GM21447 (cell line): ENCODE measurements around the gene BCL2L1.
A peak's percentile ranks its signal among the peaks of the same experiment; 100 is the strongest.

ENCODE experiments used
- ATAC-seq: cut with Tn5 transposase; IDR thresholded peaks from one replicate; pipeline ENCODE4 v1.9.1; 2021; ENCODE audit not compliant: unreplicated experiment

The BCL2L1 gene

GRCh38 chr20:31694842-31695593 is 27.6 kb downstream of the BCL2L1 start:
- no peak for ATAC-seq

- ATAC-seq, result no peak
Measured at GRCh38 chr20:31693987-31694661, 28.5 kb downstream of the BCL2L1 start.

DNA sequence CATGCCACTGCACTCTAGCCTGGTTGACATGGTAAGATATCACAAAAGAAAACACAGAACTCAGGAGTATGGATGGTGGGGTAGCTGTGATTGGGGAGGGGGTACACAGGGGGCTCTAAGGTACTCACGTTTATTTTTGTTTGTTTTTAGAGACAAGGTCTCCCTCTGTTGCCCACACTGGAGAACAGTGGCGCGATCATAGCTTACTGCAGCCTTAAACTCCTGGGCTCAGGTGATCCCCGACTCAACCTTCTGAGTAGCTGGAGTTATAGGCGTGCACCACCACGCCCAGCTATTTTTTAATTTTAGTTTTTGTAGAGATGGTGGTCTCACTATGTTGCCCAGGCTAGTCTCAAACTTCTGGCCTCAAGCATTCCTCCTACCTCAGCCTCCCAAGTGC is 29.3 kb downstream of the BCL2L1 start:
- ATAC-seq, result no peak

GRCh38 chr20:31691646-31692275 is 30.9 kb downstream of the BCL2L1 start:
- peak; percentile 73 for ATAC-seq

DNA sequence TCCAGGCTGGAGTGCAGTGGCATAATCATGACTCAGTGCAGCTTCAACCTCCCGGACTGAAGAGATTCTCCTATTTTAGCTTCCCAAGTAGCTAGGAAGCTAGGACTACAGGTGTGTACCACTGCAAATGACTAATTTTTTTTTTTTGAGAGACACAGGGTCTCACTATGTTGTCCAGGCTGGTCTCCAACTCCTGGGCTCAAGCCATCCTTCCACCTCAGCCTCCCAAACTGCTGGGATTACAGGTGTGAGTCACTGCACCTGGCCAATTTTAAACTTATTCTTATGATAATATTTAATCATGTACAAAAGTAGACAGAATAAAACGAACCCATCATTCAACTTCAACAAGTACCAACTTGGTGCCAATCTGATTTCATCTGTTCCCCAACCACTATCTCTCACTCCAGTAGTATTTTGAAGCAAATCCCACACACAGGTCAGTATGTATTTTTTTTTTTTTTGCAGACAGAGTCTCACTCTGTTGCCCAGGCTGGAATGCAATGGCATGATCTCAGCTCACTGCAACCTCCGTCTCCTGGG is 32.5 kb downstream of the BCL2L1 start:
- ATAC-seq, result no peak

DNA sequence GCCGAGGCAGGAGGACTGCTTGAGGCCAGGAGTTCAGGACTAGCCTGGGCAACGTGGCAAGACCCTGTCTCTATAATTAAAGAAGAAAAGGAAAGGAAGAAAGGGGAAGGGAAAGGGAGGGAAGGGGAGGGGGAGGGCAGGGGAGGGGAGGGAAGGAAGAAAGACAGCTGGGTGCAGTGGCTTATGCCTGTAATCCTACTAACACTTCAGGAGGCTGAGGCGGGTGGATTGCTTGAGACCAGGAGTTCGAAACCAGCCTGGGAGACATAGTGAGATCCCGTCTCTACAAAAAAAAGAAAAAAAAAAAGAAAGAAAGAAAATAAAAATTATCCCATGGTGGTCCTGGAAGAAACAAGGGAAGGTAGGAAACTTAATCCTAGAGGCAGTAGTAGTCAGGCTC is 33.5 kb downstream of the BCL2L1 start:
- ATAC-seq, result no peak

DNA sequence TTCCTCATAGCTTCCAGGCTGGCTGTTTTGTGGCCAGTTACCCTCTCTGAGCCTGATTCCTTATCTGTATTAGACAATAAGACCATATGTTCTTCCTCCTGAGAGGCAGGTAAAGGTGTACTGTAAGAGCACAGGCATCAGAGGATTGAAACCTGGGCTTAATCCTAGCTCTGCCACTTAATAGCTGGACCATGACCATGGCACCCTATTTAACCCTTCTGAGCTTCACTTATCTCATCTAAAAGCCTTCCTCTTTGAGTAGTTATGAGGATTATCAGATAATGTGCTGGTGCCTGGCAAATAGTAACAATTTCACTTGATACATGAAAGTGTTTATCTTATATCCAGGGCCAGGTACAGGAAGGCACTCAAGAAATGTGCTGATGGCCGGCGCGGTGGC is 34.9 kb downstream of the BCL2L1 start:
- ATAC-seq, result no peak

DNA sequence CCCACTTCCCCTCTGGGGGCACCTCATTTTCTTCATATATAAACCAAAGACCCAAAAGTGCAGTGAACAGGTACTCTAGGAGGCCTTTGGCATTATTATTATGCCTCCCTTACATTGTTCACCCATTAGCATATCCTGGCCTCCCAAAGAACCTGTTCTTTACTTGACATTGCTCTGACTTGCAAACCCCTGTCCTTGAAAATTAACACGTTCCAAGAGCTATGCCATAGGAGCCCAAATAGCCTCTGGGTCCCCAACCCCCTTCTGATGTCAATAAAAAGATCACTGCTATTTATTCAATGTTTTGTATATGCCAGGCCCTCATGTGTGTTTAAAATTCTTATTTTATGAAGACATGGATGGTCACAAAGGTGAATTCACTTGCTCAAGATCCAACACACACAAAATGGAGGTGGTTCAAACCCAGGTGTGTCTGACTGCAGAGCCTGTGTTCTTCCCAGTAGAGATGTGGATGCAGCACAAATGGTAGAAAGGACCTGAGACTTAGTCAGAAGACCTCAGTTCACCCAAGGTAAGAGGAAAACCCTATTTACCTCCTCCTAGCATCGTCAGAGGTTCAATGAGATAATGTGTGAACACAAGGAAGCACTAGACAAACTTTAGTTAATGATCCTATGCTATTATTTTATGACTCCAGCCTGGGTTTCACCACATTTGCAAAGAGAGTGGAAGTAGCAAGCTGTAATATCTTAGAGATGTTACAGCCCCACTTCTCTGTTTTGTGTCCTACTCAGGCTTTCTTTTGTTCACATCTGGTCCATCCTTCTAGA is 36.6 kb downstream of the BCL2L1 start:
- ATAC-seq, result no peak

- peak; percentile 48 for ATAC-seq
Measured at GRCh38 chr20:31684153-31685015, 38.3 kb downstream of the BCL2L1 start.

GRCh38 chr20:31682927-31683326 is 39.7 kb downstream of the BCL2L1 start:
- ATAC-seq, result no peak

- ATAC-seq, result no peak
Measured at GRCh38 chr20:31682352-31682751, 40.3 kb downstream of the BCL2L1 start.

- ATAC-seq, result no peak
Measured at GRCh38 chr20:31681769-31682168, 40.9 kb downstream of the BCL2L1 start.

- no peak for ATAC-seq
Measured at GRCh38 chr20:31681128-31681727, 41.4 kb downstream of the BCL2L1 start.

DNA sequence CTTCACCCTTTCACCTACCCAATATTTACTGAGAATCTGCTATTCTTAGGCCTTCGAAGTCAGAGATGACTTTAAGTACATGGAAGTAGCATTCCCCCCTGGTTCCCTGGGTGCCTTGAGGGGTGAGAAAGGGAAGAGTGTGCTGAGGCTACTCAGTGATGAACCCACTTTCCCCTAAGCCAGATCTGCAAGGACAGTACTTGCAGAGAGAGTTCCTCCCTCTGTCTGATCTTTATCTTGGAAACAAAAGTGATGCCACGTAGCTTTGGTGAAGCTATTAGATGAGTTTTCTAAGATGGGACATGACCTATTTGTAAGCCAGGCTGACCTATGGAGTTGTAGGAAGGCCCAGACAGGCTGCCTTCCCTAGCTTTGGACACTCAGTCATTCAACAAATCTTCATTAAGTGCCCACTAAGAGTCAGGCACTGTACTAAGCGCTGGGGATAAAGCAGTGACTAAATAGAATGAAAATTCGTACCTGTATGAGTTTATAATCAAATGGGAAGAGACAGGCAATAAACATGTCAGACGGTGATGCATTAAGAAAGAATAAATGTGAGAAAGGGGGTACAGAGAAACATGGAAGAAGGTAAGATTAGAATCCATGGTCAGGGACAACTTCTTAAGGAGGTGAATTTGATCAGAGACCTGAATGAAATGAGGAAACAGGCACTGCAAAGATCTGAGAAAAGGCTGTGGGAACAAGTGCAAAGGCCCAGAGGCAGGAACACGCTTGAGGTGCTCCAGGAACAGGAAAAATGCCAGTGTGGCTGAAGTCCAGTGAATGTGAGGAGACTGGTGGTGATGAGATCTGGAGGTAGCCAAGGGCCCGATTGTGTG is 42.2 kb downstream of the BCL2L1 start:
- no peak for ATAC-seq

DNA sequence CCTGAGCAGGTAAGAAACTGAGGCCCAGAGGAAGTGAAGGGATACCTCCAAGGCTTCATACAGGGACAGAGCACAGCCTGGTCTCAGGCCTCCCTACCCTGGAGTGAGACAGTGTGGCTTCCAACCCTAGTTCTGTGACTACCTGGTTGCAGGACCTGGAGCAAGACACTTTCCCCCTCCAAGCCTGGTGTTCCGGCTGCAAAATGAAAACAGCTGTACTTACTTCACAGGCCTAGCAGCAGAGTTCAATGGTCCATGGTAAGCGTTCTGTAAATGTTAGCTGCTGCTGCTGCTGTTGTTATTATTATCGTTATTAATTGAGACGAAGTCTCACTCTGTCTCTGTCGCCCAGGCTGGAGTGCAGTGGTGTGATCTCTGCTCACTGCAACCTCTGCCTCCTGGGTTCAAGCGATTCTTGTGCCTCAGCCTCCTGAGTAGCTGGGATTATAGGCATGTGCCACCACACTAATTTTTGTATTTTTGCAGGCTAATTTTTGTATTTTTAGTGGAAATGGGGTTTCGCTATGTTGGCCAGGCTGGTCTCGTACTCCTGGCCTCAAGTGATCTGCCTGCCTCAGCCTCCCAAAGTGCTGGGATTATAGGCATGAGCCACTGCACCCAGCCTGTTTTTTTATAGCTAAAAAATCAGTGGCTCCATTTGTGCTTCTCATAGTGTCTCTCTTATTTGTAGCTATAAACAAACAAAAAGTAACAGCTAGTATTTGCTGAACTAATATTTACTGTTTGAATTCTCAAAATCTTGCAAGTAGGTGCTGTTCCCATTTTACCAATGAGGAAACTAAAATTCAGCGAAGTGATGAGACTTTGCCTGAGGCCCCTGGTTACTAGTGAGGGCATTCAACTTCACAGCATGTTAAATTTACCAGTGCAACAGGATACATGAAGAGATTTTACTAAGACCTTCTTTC is 43.0 kb downstream of the BCL2L1 start:
- no peak for ATAC-seq

GRCh38 chr20:31678389-31679356 is 44.0 kb downstream of the BCL2L1 start:
- ATAC-seq, result no peak
